MM.1S (cell line): ENCODE measurements around the gene COL18A1.

Experiments used
- DNase-seq: peaks from one replicate; pipeline ENCODE4 v3.0.0-alpha.2; 2015
- H2AFZ ChIP-seq: fragments of 300-600 bp; sonication (generic); 2 replicates; pipeline ENCODE4 v1.6.0; 2016; ENCODE audit warnings: antibody characterized with exemption, low read length
- H3F3A ChIP-seq: fragments of 300-600 bp; sonication (generic); 2 replicates; pipeline ENCODE4 v1.6.1; 2016; ENCODE audit warnings: mild to moderate bottlenecking, antibody characterized with exemption, low read length, moderate library complexity, mixed read lengths; ENCODE audit not compliant: insufficient read depth
- H3K27ac ChIP-seq: fragments of 300-600 bp; sonication (generic); 2 replicates; pipeline ENCODE4 v1.5.1; 2016; ENCODE audit warnings: mild to moderate bottlenecking, low read length
- H3K27me3 ChIP-seq: fragments of 300-600 bp; sonication (generic); replicated peaks from 2 replicates; pipeline ENCODE4 v1.6.0; 2016; ENCODE audit warnings: low read length; ENCODE audit not compliant: insufficient read depth
- H3K36me3 ChIP-seq: fragments of 300-600 bp; sonication (generic); replicated peaks from 2 replicates; pipeline ENCODE4 v1.6.1; 2016; ENCODE audit warnings: mild to moderate bottlenecking, low read length, mixed read lengths; ENCODE audit not compliant: insufficient read depth
- H3K4me1 ChIP-seq: fragments of 300-600 bp; sonication (generic); 2 replicates; pipeline ENCODE4 v1.6.1; 2016; ENCODE audit warnings: low read length, mixed read lengths
- H3K4me2 ChIP-seq: fragments of 300-600 bp; sonication (generic); 2 replicates; pipeline ENCODE4 v1.6.0; 2016; ENCODE audit warnings: low read depth, low read length
- H3K4me3 ChIP-seq: fragments of 300-600 bp; sonication (generic); 2 replicates; pipeline ENCODE4 v1.5.1; 2016; ENCODE audit warnings: low read length, mixed read lengths
- H3K79me2 ChIP-seq: fragments of 300-600 bp; sonication (generic); 2 replicates; pipeline ENCODE4 v1.6.1; 2016; ENCODE audit warnings: mixed run types, low read length, mixed read lengths
- H3K9ac ChIP-seq: fragments of 300-600 bp; sonication (generic); 2 replicates; pipeline ENCODE4 v1.6.1; 2016; ENCODE audit warnings: low read length, mixed read lengths
- H3K9me2 ChIP-seq: fragments of 300-600 bp; sonication (generic); replicated peaks from 2 replicates; pipeline ENCODE4 v1.6.1; 2016; ENCODE audit warnings: mild to moderate bottlenecking, low read length, mixed read lengths; ENCODE audit not compliant: insufficient read depth
- H3K9me3 ChIP-seq: fragments of 300-600 bp; sonication (generic); replicated peaks from 2 replicates; pipeline ENCODE4 v1.6.1; 2016; ENCODE audit warnings: mild to moderate bottlenecking, low read length, mixed read lengths; ENCODE audit not compliant: insufficient read depth
- H4K20me1 ChIP-seq: fragments of 300-600 bp; sonication (generic); 2 replicates; pipeline ENCODE4 v1.6.1; 2016; ENCODE audit warnings: mild to moderate bottlenecking, low read length, moderate library complexity, mixed read lengths; ENCODE audit not compliant: insufficient read depth
- CTCF ChIP-seq: fragments of 300-600 bp; sonication (generic); IDR thresholded peaks from 2 replicates; pipeline ENCODE4 v1.5.1; 2016; ENCODE audit warnings: antibody characterized with exemption, low read length, mixed read lengths
- EZH2 ChIP-seq: fragments of 300-600 bp; sonication (generic); optimal IDR thresholded peaks from 2 replicates; pipeline ENCODE3; 2017; ENCODE audit warnings: low read depth, mild to moderate bottlenecking, antibody characterized with exemption, low read length, mixed read lengths
- EZH2phosphoT487 ChIP-seq: fragments of 300-600 bp; sonication (generic); IDR thresholded peaks from 2 replicates; pipeline ENCODE4 v1.6.1; 2018; ENCODE audit warnings: antibody characterized with exemption, low read length

The COL18A1 gene

GRCh38 chr21:45409466-45410150 is 4.6 kb downstream of the COL18A1 start:
- no peak overlapping the region for H3K27ac ChIP-seq
- H3K9ac ChIP-seq = no peak overlapping the region
- no peaks in the 10 kb centered on the region for H3K36me3 ChIP-seq
- no peaks in the 10 kb centered on the region for H3K79me2 ChIP-seq
- H3F3A ChIP-seq = no peaks in the 10 kb centered on the region
- H3K4me1 ChIP-seq = no peaks in the 10 kb centered on the region
- no peak for TF ChIP-seq EZH2phosphoT487
- no peak for TF ChIP-seq EZH2
- no peak for TF ChIP-seq CTCF
- no peak overlapping the region for H2AFZ ChIP-seq
- H3K4me2 ChIP-seq = no peak overlapping the region
- H3K9me3 ChIP-seq = no peaks in the 10 kb centered on the region
- no peaks in the 10 kb centered on the region for H4K20me1 ChIP-seq
- H3K4me3 ChIP-seq = no peak overlapping the region
- H3K27me3 ChIP-seq = peaks cover 90% of the 10 kb centered on the region
- H3K9me2 ChIP-seq = no peaks in the 10 kb centered on the region
- DNase-seq = no peak

GRCh38 chr21:45410151-45410864 is 5.3 kb downstream of the COL18A1 start:
- DNase-seq = no peak
- no peaks in the 10 kb centered on the region for H3K79me2 ChIP-seq
- no peaks in the 10 kb centered on the region for H3K9me2 ChIP-seq
- no peaks in the 10 kb centered on the region for H3K36me3 ChIP-seq
- H3K4me3 ChIP-seq = no peak overlapping the region
- no peak overlapping the region for H3K4me2 ChIP-seq
- no peak overlapping the region for H2AFZ ChIP-seq
- H3F3A ChIP-seq = no peaks in the 10 kb centered on the region
- H3K4me1 ChIP-seq = no peaks in the 10 kb centered on the region
- no peak for TF ChIP-seq CTCF
- TF ChIP-seq EZH2 = no peak
- no peak for TF ChIP-seq EZH2phosphoT487
- no peak overlapping the region for H3K27ac ChIP-seq
- no peak overlapping the region for H3K9ac ChIP-seq
- H3K27me3 ChIP-seq = peaks cover 96% of the 10 kb centered on the region
- no peaks in the 10 kb centered on the region for H4K20me1 ChIP-seq
- no peaks in the 10 kb centered on the region for H3K9me3 ChIP-seq

- DNase-seq = no peak
- no peak for TF ChIP-seq EZH2
- no peak for TF ChIP-seq EZH2phosphoT487
- no peak for TF ChIP-seq CTCF
- no peaks in the 10 kb centered on the region for H3K9me2 ChIP-seq
- H3K4me3 ChIP-seq = no peak overlapping the region
- no peaks in the 10 kb centered on the region for H3K36me3 ChIP-seq
- no peaks in the 10 kb centered on the region for H3K4me1 ChIP-seq
- H2AFZ ChIP-seq = no peak overlapping the region
- no peaks in the 10 kb centered on the region for H4K20me1 ChIP-seq
- no peaks in the 10 kb centered on the region for H3K9me3 ChIP-seq
- no peak overlapping the region for H3K9ac ChIP-seq
- no peaks in the 10 kb centered on the region for H3K79me2 ChIP-seq
- no peaks in the 10 kb centered on the region for H3F3A ChIP-seq
- peaks cover 100% of the 10 kb centered on the region for H3K27me3 ChIP-seq
- H3K4me2 ChIP-seq = no peak overlapping the region
- H3K27ac ChIP-seq = no peak overlapping the region
These were observed 6.2 kb downstream of the COL18A1 start for GRCh38 chr21:45410865-45411809.
